Stimulated activated CD8-positive, alpha-beta memory T cell treated with anti-CD3 and anti-CD28 coated beads, Interleukin-7, amount 100 ng/mL, for 48 hours (primary cell): Measurements from ENCODE around the gene CD46.
"Not testable (repeated sequence)": the region's sequence is repeated elsewhere in the genome, so short reads cannot be mapped to it uniquely, and the experiment has no call there.

Experiments used
- DNase-seq, 2 donors: peaks; one replicate each; pipeline ENCODE4 v3.0.0-alpha.2; 2020; ENCODE audit warnings: low read depth in 1 of 2; ENCODE audit errors: extremely low read depth in 1 of 2

CD46 gene

GRCh38 chr1:207750631-207751305 is 1.1 kb upstream of the CD46 start:
- DNase-seq: no peak

- DNase-seq: not testable (repeated sequence)
Measured at GRCh38 chr1:207751463-207751789, 428 bp upstream of the CD46 start.

- DNase-seq: peak; percentile 17 to 21
Measured at GRCh38 chr1:207752456-207752998, 673 bp downstream of the CD46 start.

- no peak for DNase-seq
Measured at GRCh38 chr1:207753611-207754010, 1.8 kb downstream of the CD46 start.

- no peak for DNase-seq
Measured at GRCh38 chr1:207754011-207754410, 2.2 kb downstream of the CD46 start.

- no peak for DNase-seq
Measured at GRCh38 chr1:207754974-207755700, 3.3 kb downstream of the CD46 start.

- DNase-seq: no peak
Measured at GRCh38 chr1:207755846-207756693, 4.2 kb downstream of the CD46 start.

GRCh38 chr1:207762622-207763021 is 10.8 kb downstream of the CD46 start:
- no peak for DNase-seq

GRCh38 chr1:207763091-207763490 is 11.2 kb downstream of the CD46 start:
- no peak for DNase-seq

GRCh38 chr1:207763972-207764371 is 12.1 kb downstream of the CD46 start:
- DNase-seq: no peak

- DNase-seq: no peak
Measured at GRCh38 chr1:207766569-207766968, 14.7 kb downstream of the CD46 start.

- DNase-seq: not testable (repeated sequence)
Measured at GRCh38 chr1:207770514-207770913, 18.7 kb downstream of the CD46 start.

GRCh38 chr1:207776045-207776444 is 24.2 kb downstream of the CD46 start:
- not testable (repeated sequence) for DNase-seq

- not testable (repeated sequence) for DNase-seq
Measured at GRCh38 chr1:207777412-207777811, 25.6 kb downstream of the CD46 start.

GRCh38 chr1:207779008-207779407 is 27.2 kb downstream of the CD46 start:
- DNase-seq: no peak

GRCh38 chr1:207781312-207781711 is 29.5 kb downstream of the CD46 start:
- DNase-seq: no peak

- DNase-seq: no peak
Measured at GRCh38 chr1:207787776-207788175, 35.9 kb downstream of the CD46 start.

GRCh38 chr1:207789386-207789785 is 37.5 kb downstream of the CD46 start:
- no peak for DNase-seq

- no peak for DNase-seq
Measured at GRCh38 chr1:207789792-207790787, 38.2 kb downstream of the CD46 start.

- no peak for DNase-seq
Measured at GRCh38 chr1:207791290-207791689, 39.4 kb downstream of the CD46 start.
